K562 (cell line): Measurements from ENCODE around the gene UBAC2. TPM values are rescaled to one million over a fixed set of nuclear protein-coding genes. Genes with fewer than 3 reads are reported as not detected.

Experiments used
- CHD7 ChIP-seq: fragments of 200-600 bp; sonication (generic); IDR thresholded peaks from one replicate; pipeline ENCODE4 v1.6.1; 2012; ENCODE audit warnings: mild to moderate bottlenecking, low read depth, low read length, inconsistent platforms
- polyA plus RNA-seq, 8 experiments: library from polyadenylated mRNA; depleted of rRNA in 4 of 8; stranded (reverse) in 5 of 8; unstranded in 3 of 8; fragments of >200 nt; fragmentation: Nextera tagmentation in 2 of 8; fragmentation: Illumina TruSeq in 1 of 8; extraction: Ambion mirVana in 2 of 8; extraction: Trizol in 1 of 8; gene quantifications; 2 replicates each; pipeline versions ENCODE4 v1.2.1 to v1.2.3, GENCODE V29; 2011 to 2014; ENCODE audit warnings: inconsistent platforms in 1 of 8, missing spikeins in 1 of 8
- total RNA-seq, 7 experiments: library from RNA; depleted of rRNA in 6 of 7; stranded (reverse); fragments of >200 nt in 6 of 7; fragmentation: Illumina TruSeq in 2 of 7; extraction: Trizol in 2 of 7; gene quantifications; 2 replicates each; pipeline versions ENCODE4 v1.2.1 to v1.2.3, GENCODE V29; 2011 to 2021; ENCODE audit warnings: low replicate concordance in 1 of 7

The UBAC2 gene
- total and polyA plus RNA-seq, 9 of the 15 experiments (the other 6 are each of a cell fraction or from before 2014, with no cell fraction given): 6.0 to 84.1 (median 32.3) TPM

GRCh38 chr13:99197117-99197651, 3.5 kb upstream of the UBAC2 start (continued):
- no peak for TF ChIP-seq CHD7
- TF ChIP-seq, all 486 proteins: peak for 0
